Measurements from ENCODE around the gene LSM2. TPM values are rescaled to one million over a fixed set of nuclear protein-coding genes. Genes with fewer than 3 reads are reported as not detected.

Gene LSM2
- total RNA-seq, 4 donors from 2014 or later: 27.1 to 70.8 (median 36.6) TPM

DNA sequence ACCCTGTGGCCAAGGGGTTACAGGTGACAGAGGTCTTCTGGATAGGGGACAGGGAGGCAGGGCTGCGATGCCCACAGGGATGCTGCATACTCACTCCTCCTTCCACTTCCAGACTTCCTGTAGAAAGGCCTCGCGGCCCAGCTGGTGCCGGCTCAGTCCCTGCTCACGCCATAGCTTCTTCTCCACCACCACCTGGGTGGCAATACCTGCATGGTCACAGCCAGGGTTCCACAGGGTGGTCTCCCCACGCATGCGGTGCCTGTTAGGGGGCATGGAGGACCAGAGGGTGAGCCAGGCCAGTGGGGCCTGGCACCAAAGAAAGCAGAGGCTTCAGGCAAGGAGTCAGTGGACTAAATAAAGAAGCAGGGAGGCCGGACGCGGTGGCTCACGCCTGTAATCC lies 21.3 kb downstream of the LSM2 start:
- intact Hi-C loops (cut with DNase I): no loop called here
- Histone ChIP-seq H3K9me3 (no peaks in the 10 kb centered on the region), H3K27ac (no peak overlapping the region), H3K36me3 (peaks cover 22 to 89% (median 27%) of the 10 kb centered on the region in 3 donors), H3K4me3 (no peak overlapping the region), H3K27me3 (no peaks in the 10 kb centered on the region), H3K4me1 (no peaks in the 10 kb centered on the region)
- WGBS, 2 donors: 93 to 99% methylated on average over 7 to 9 of the region's 11 CpGs
- TF ChIP-seq POLR2A (IDR thresholded peaks at IDR 0.05): no peak
- TF ChIP-seq, protein P1, sequence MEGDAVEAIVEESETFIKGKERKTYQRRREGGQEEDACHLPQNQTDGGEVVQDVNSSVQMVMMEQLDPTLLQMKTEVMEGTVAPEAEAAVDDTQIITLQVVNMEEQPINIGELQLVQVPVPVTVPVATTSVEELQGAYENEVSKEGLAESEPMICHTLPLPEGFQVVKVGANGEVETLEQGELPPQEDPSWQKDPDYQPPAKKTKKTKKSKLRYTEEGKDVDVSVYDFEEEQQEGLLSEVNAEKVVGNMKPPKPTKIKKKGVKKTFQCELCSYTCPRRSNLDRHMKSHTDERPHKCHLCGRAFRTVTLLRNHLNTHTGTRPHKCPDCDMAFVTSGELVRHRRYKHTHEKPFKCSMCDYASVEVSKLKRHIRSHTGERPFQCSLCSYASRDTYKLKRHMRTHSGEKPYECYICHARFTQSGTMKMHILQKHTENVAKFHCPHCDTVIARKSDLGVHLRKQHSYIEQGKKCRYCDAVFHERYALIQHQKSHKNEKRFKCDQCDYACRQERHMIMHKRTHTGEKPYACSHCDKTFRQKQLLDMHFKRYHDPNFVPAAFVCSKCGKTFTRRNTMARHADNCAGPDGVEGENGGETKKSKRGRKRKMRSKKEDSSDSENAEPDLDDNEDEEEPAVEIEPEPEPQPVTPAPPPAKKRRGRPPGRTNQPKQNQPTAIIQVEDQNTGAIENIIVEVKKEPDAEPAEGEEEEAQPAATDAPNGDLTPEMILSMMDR (IDR thresholded peaks at IDR 0.05): no peak
- DNase-seq: no peak

DNA sequence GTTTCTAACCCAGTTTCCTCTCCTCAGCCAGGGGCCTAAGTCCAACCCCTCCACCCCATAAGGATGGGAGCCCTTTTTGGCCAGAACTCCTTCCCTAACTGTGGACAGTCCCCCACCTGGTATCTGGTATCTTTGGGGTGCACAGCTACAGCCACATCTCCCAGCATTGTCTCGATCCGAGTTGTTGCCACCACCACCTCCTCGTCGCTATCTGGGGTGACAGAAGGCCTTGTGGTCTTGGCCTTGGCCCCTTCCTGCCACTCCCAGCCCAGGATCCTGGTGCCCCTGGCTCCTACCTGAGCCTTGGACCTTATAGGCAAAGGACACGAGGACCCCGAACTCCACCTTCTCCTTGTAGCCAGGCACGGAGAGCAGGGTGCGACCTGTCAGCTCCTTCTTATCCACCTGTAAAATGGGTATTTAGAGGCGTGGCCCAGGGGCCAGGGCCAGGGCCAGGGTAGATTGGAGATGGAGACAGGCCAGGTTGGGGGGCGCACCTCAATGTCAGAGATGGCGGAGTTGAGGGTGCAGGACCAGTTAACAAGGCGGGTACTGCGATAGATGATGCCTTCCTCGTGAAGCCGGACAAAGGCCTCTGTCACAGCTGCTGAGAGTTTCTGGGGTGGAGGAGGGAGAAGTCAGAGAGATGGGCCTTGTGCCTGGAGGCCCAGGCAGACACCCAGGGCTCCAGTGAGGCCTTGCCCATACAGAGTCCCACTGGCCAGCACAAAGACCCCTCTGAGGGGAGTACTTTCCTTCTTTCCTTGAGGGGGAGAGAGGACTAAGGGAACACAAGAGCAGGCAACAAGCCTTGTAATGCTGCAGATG lies 22.5 kb downstream of the LSM2 start:
- intact Hi-C loops (cut with DNase I): no loop called here
- WGBS, 2 donors: 94 to 98% methylated on average over 10 to 13 of the region's 15 CpGs
- Histone ChIP-seq H3K36me3 (peaks cover 22 to 89% (median 39%) of the 10 kb centered on the region in 3 donors), H3K9me3 (no peaks in the 10 kb centered on the region), H3K4me1 (no peaks in the 10 kb centered on the region), H3K27me3 (no peaks in the 10 kb centered on the region), H3K27ac (no peak overlapping the region), H3K4me3 (no peak overlapping the region)
- DNase-seq: no peak
- TF ChIP-seq POLR2A (IDR thresholded peaks at IDR 0.05): no peak
- TF ChIP-seq, protein P1 (IDR thresholded peaks at IDR 0.05): no peak

DNA sequence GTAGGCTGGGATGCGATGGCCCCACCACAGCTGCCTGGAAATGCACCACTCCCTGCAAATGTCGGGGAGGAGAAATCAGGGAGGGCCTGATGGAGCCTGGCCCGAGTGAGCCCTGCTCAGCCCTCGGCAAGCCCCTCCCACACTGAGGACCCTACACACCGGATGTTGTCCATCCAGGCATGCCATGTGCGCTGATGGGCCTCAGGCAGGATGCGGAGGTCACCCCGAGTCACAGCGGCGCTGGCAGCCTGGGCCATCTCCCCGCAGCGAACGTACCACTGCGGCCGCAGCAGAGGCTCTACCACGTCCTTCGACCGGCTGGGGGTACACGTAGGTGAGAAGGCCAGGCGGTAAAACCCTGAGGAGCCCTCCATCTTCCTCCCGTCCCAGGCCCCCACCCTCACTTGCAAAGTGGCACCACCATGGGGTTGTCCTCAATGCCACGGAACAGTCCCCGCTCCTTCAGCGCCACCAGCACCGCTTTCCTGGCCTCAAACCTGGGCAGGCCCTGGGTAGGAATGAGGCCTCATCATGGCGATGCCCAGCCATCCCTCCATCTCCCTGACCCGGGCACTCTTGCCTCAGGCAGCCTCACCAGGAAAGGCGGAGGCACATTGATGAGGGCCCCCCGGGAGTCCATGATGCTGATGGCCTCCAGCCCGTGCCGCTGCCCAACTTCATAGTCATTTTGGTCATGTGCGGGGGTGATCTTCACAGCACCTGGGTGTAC lies 24.5 kb downstream of the LSM2 start:
- Histone ChIP-seq H3K27me3 (no peaks in the 10 kb centered on the region), H3K27ac (no peak overlapping the region), H3K4me3 (no peak overlapping the region), H3K9me3 (no peaks in the 10 kb centered on the region), H3K4me1 (peaks cover 1 to 5% (median 2%) of the 10 kb centered on the region in 3 donors), H3K36me3 (peaks cover 31 to 90% (median 45%) of the 10 kb centered on the region in 3 donors)
- DNase-seq: no peak
- intact Hi-C loops (cut with DNase I): no loop called here
- TF ChIP-seq POLR2A (IDR thresholded peaks at IDR 0.05): no peak
- TF ChIP-seq, protein P1 (IDR thresholded peaks at IDR 0.05): no peak
- WGBS, 2 donors: 80 to 100% methylated on average over 1 to 12 of the region's 32 CpGs

DNA sequence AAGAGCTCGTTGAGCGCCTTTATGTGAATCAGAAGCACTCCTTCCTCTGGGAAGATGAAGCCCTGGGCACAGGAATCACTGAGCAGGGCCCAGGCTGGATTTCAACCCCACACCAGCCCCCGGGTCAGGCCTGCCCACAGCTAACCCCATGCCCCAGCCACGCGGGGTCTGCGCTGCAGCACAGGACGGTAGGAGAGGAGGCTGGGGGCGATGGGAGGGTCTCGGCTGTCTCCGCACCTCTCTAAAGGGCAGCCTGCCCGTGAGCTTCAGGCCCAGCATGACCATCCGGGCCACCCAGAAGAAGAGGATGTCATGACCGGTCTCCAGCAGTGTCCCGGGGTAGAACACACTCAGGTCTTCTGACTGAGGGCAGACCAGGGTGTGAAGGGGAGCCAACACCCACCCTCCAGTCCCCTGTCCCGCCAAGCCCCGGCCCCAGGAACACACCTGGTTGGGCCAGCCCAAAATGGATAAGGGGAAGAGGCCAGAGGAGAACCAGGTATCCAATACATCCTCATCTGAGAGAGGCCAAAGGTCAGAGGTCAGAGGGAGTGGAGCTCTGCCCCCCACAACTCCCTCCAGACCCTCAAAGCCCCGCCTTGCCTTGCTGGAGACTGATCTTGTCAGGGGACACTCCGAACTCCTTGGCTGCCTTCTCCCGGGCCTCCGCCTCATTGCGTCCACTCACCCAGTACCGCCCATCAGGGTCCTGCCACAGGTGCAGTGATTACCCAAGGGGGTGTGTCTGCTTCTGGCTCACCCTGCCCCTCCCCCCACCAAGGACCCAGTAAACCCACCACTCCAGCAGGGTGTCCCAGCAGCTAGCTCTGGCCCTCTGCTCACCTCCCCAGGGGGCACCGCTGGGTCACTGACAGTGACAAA lies 25.3 kb downstream of the LSM2 start:
- Histone ChIP-seq H3K27ac (no peak overlapping the region), H3K4me3 (no peak overlapping the region), H3K27me3 (no peaks in the 10 kb centered on the region), H3K4me1 (peaks cover 9 to 13% (median 11%) of the 10 kb centered on the region in 3 donors), H3K36me3 (peaks cover 31 to 87% (median 45%) of the 10 kb centered on the region in 3 donors), H3K9me3 (no peaks in the 10 kb centered on the region)
- TF ChIP-seq, protein P1 (IDR thresholded peaks at IDR 0.05): no peak
- TF ChIP-seq POLR2A (IDR thresholded peaks at IDR 0.05): no peak
- intact Hi-C loops (cut with DNase I): no loop called here
- WGBS, 2 donors: 100% methylated on average over 1 to 2 of the region's 23 CpGs
- no peak for DNase-seq
